T-helper 1 cell treated with Interleukin-12 subunit alpha and Interleukin-12 subunit beta and Interleukin-4 antibody, amounts not matched to agents 30 μg/mL and 1 μg/mL, for 36 hours (primary cell): Measurements from ENCODE around the gene SKAP1.
"Not testable (repeated sequence)": the region's sequence is repeated elsewhere in the genome, so short reads cannot be mapped to it uniquely, and the experiment has no call there.

Experiments used
- H3K27ac Mint-ChIP-seq: one replicate; pipeline ENCODE4 v1.8.0; 2021; ENCODE audit warnings: mild to moderate bottlenecking, mixed read lengths
- H3K27me3 Mint-ChIP-seq: one replicate; pipeline ENCODE4 v1.8.0; 2021; ENCODE audit warnings: low read depth, mixed read lengths
- H3K36me3 Mint-ChIP-seq: one replicate; pipeline ENCODE4 v1.8.0; 2021; ENCODE audit warnings: low read depth, mixed read lengths
- H3K4me1 Mint-ChIP-seq: one replicate; pipeline ENCODE4 v1.8.0; 2021; ENCODE audit warnings: low read depth, mixed read lengths
- H3K4me3 Mint-ChIP-seq: one replicate; pipeline ENCODE4 v1.8.0; 2021; ENCODE audit warnings: mild to moderate bottlenecking, moderate library complexity, mixed read lengths
- H3K9me3 Mint-ChIP-seq: one replicate; pipeline ENCODE4 v1.8.0; 2021; ENCODE audit warnings: mixed read lengths

SKAP1 gene

GRCh38 chr17:48439875-48440505 is 10.0 kb upstream of the SKAP1 start:
- Mint-ChIP-seq H3K9me3 (peaks cover 13% of the 10 kb centered on the region), H3K27me3 (no peaks in the 10 kb centered on the region), H3K27ac (peak overlapping the region; percentile 87), H3K4me3 (peak overlapping the region; percentile 54), H3K4me1 (peaks cover 77% of the 10 kb centered on the region), H3K36me3 (peaks cover 16% of the 10 kb centered on the region)

- peak overlapping the region; percentile 87 for H3K27ac Mint-ChIP-seq
Measured at GRCh38 chr17:48439110-48439850, 9.3 kb upstream of the SKAP1 start.

GRCh38 chr17:48438516-48439061 is 8.6 kb upstream of the SKAP1 start:
- peak overlapping the region; percentile 69 for H3K27ac Mint-ChIP-seq
- no peaks in the 10 kb centered on the region for H3K27me3 Mint-ChIP-seq
- H3K9me3 Mint-ChIP-seq, result peaks cover 13% of the 10 kb centered on the region
- peaks cover 16% of the 10 kb centered on the region for H3K36me3 Mint-ChIP-seq
- H3K4me1 Mint-ChIP-seq, result peaks cover 70% of the 10 kb centered on the region
- H3K4me3 Mint-ChIP-seq, result no peak overlapping the region

More at GRCh38 chr17:48439110-48439850, 9.3 kb upstream of the SKAP1 start:
- H3K9me3 Mint-ChIP-seq, result peaks cover 13% of the 10 kb centered on the region
- H3K27me3 Mint-ChIP-seq, result no peaks in the 10 kb centered on the region
- peaks cover 71% of the 10 kb centered on the region for H3K4me1 Mint-ChIP-seq
- peaks cover 16% of the 10 kb centered on the region for H3K36me3 Mint-ChIP-seq
- peak overlapping the region; percentile 54 for H3K4me3 Mint-ChIP-seq

GRCh38 chr17:48433896-48434295 is 3.9 kb upstream of the SKAP1 start:
- Mint-ChIP-seq H3K36me3 (peaks cover 15% of the 10 kb centered on the region), H3K27me3 (no peaks in the 10 kb centered on the region), H3K4me3 (no peak overlapping the region), H3K27ac (no peak overlapping the region), H3K4me1 (peaks cover 56% of the 10 kb centered on the region), H3K9me3 (peaks cover 7% of the 10 kb centered on the region)

- H3K36me3 Mint-ChIP-seq, result peaks cover 19% of the 10 kb centered on the region
- peaks cover 57% of the 10 kb centered on the region for H3K4me1 Mint-ChIP-seq
- H3K27me3 Mint-ChIP-seq, result no peaks in the 10 kb centered on the region
- no peak overlapping the region for H3K4me3 Mint-ChIP-seq
- peaks cover 7% of the 10 kb centered on the region for H3K9me3 Mint-ChIP-seq
- no peak overlapping the region for H3K27ac Mint-ChIP-seq
Measured at GRCh38 chr17:48432820-48433775, 3.1 kb upstream of the SKAP1 start.

GRCh38 chr17:48429156-48429555 is 858 bp downstream of the SKAP1 start:
- no peaks in the 10 kb centered on the region for H3K27me3 Mint-ChIP-seq
- H3K27ac Mint-ChIP-seq, result peak overlapping the region; percentile 98
- H3K4me3 Mint-ChIP-seq, result peak overlapping the region; percentile 91
- no peaks in the 10 kb centered on the region for H3K9me3 Mint-ChIP-seq
- H3K36me3 Mint-ChIP-seq, result peaks cover 23% of the 10 kb centered on the region
- H3K4me1 Mint-ChIP-seq, result peaks cover 63% of the 10 kb centered on the region

GRCh38 chr17:48427598-48427997 is 2.4 kb downstream of the SKAP1 start:
- peak overlapping the region; percentile 98 for H3K27ac Mint-ChIP-seq
- H3K36me3 Mint-ChIP-seq, result peaks cover 26% of the 10 kb centered on the region
- H3K9me3 Mint-ChIP-seq, result no peaks in the 10 kb centered on the region
- H3K4me3 Mint-ChIP-seq, result peak overlapping the region; percentile 91
- no peaks in the 10 kb centered on the region for H3K27me3 Mint-ChIP-seq
- peaks cover 62% of the 10 kb centered on the region for H3K4me1 Mint-ChIP-seq

- Mint-ChIP-seq H3K36me3 (peaks cover 26% of the 10 kb centered on the region), H3K9me3 (no peaks in the 10 kb centered on the region), H3K27ac (peak overlapping the region; percentile 98), H3K4me3 (peak overlapping the region; percentile 91), H3K27me3 (no peaks in the 10 kb centered on the region), H3K4me1 (peaks cover 64% of the 10 kb centered on the region)
Measured at GRCh38 chr17:48426761-48427500, 3.1 kb downstream of the SKAP1 start.

- H3K27ac Mint-ChIP-seq, result peak overlapping the region; percentile 98
- H3K36me3 Mint-ChIP-seq, result peaks cover 26% of the 10 kb centered on the region
- no peaks in the 10 kb centered on the region for H3K9me3 Mint-ChIP-seq
- peaks cover 63% of the 10 kb centered on the region for H3K4me1 Mint-ChIP-seq
- H3K4me3 Mint-ChIP-seq, result peak overlapping the region; percentile 91
- no peaks in the 10 kb centered on the region for H3K27me3 Mint-ChIP-seq
Measured at GRCh38 chr17:48426019-48426665, 3.9 kb downstream of the SKAP1 start.

GRCh38 chr17:48422060-48422459 is 8.0 kb downstream of the SKAP1 start:
- Mint-ChIP-seq H3K36me3 (peaks cover 24% of the 10 kb centered on the region), H3K4me1 (peaks cover 47% of the 10 kb centered on the region)
- H3K4me3 Mint-ChIP-seq, H3K27me3 Mint-ChIP-seq, H3K9me3 Mint-ChIP-seq, H3K27ac Mint-ChIP-seq: not testable (repeated sequence)

GRCh38 chr17:48420823-48421222 is 9.2 kb downstream of the SKAP1 start:
- no peaks in the 10 kb centered on the region for H3K9me3 Mint-ChIP-seq
- peaks cover 43% of the 10 kb centered on the region for H3K4me1 Mint-ChIP-seq
- H3K27ac Mint-ChIP-seq, result no peak overlapping the region
- peaks cover 16% of the 10 kb centered on the region for H3K36me3 Mint-ChIP-seq
- no peaks in the 10 kb centered on the region for H3K27me3 Mint-ChIP-seq
- H3K4me3 Mint-ChIP-seq, result no peak overlapping the region

- Mint-ChIP-seq H3K27ac (no peak overlapping the region), H3K9me3 (no peaks in the 10 kb centered on the region), H3K27me3 (no peaks in the 10 kb centered on the region), H3K4me3 (peak overlapping the region; percentile 46), H3K4me1 (peaks cover 54% of the 10 kb centered on the region), H3K36me3 (peaks cover 21% of the 10 kb centered on the region)
Measured at GRCh38 chr17:48416971-48417370, 13.0 kb downstream of the SKAP1 start.

- H3K4me3 Mint-ChIP-seq, result peak overlapping the region; percentile 57
- H3K9me3 Mint-ChIP-seq, result no peaks in the 10 kb centered on the region
- peaks cover 52% of the 10 kb centered on the region for H3K4me1 Mint-ChIP-seq
- H3K27me3 Mint-ChIP-seq, result no peaks in the 10 kb centered on the region
- H3K27ac Mint-ChIP-seq, result peak overlapping the region; percentile 81
- H3K36me3 Mint-ChIP-seq, result peaks cover 29% of the 10 kb centered on the region
Measured at GRCh38 chr17:48413613-48414405, 16.2 kb downstream of the SKAP1 start.
